MM.1S (cell line): Measurements from ENCODE around the gene HACL1.

Source experiments
- DNase-seq: peaks from one replicate; pipeline ENCODE4 v3.0.0-alpha.2; 2015
- H2AFZ ChIP-seq: fragments of 300-600 bp; sonication (generic); 2 replicates; pipeline ENCODE4 v1.6.0; 2016; ENCODE audit warnings: antibody characterized with exemption, low read length
- H3F3A ChIP-seq: fragments of 300-600 bp; sonication (generic); 2 replicates; pipeline ENCODE4 v1.6.1; 2016; ENCODE audit warnings: mild to moderate bottlenecking, antibody characterized with exemption, low read length, moderate library complexity, mixed read lengths; ENCODE audit not compliant: insufficient read depth
- H3K27ac ChIP-seq: fragments of 300-600 bp; sonication (generic); 2 replicates; pipeline ENCODE4 v1.5.1; 2016; ENCODE audit warnings: mild to moderate bottlenecking, low read length
- H3K27me3 ChIP-seq: fragments of 300-600 bp; sonication (generic); replicated peaks from 2 replicates; pipeline ENCODE4 v1.6.0; 2016; ENCODE audit warnings: low read length; ENCODE audit not compliant: insufficient read depth
- H3K36me3 ChIP-seq: fragments of 300-600 bp; sonication (generic); replicated peaks from 2 replicates; pipeline ENCODE4 v1.6.1; 2016; ENCODE audit warnings: mild to moderate bottlenecking, low read length, mixed read lengths; ENCODE audit not compliant: insufficient read depth
- H3K4me1 ChIP-seq: fragments of 300-600 bp; sonication (generic); 2 replicates; pipeline ENCODE4 v1.6.1; 2016; ENCODE audit warnings: low read length, mixed read lengths
- H3K4me2 ChIP-seq: fragments of 300-600 bp; sonication (generic); 2 replicates; pipeline ENCODE4 v1.6.0; 2016; ENCODE audit warnings: low read depth, low read length
- H3K4me3 ChIP-seq: fragments of 300-600 bp; sonication (generic); 2 replicates; pipeline ENCODE4 v1.5.1; 2016; ENCODE audit warnings: low read length, mixed read lengths
- H3K79me2 ChIP-seq: fragments of 300-600 bp; sonication (generic); 2 replicates; pipeline ENCODE4 v1.6.1; 2016; ENCODE audit warnings: mixed run types, low read length, mixed read lengths
- H3K9ac ChIP-seq: fragments of 300-600 bp; sonication (generic); 2 replicates; pipeline ENCODE4 v1.6.1; 2016; ENCODE audit warnings: low read length, mixed read lengths
- H3K9me2 ChIP-seq: fragments of 300-600 bp; sonication (generic); replicated peaks from 2 replicates; pipeline ENCODE4 v1.6.1; 2016; ENCODE audit warnings: mild to moderate bottlenecking, low read length, mixed read lengths; ENCODE audit not compliant: insufficient read depth
- H3K9me3 ChIP-seq: fragments of 300-600 bp; sonication (generic); replicated peaks from 2 replicates; pipeline ENCODE4 v1.6.1; 2016; ENCODE audit warnings: mild to moderate bottlenecking, low read length, mixed read lengths; ENCODE audit not compliant: insufficient read depth
- H4K20me1 ChIP-seq: fragments of 300-600 bp; sonication (generic); 2 replicates; pipeline ENCODE4 v1.6.1; 2016; ENCODE audit warnings: mild to moderate bottlenecking, low read length, moderate library complexity, mixed read lengths; ENCODE audit not compliant: insufficient read depth
- EZH2 ChIP-seq: fragments of 300-600 bp; sonication (generic); optimal IDR thresholded peaks from 2 replicates; pipeline ENCODE3; 2017; ENCODE audit warnings: low read depth, mild to moderate bottlenecking, antibody characterized with exemption, low read length, mixed read lengths
- EZH2phosphoT487 ChIP-seq: fragments of 300-600 bp; sonication (generic); IDR thresholded peaks from 2 replicates; pipeline ENCODE4 v1.6.1; 2018; ENCODE audit warnings: antibody characterized with exemption, low read length
- TF ChIP-seq, protein P1 (sequence below): fragments of 300-600 bp; sonication (generic); IDR thresholded peaks from 2 replicates; pipeline ENCODE4 v1.5.1; 2016; ENCODE audit warnings: antibody characterized with exemption, low read length, mixed read lengths

HACL1 gene

DNA sequence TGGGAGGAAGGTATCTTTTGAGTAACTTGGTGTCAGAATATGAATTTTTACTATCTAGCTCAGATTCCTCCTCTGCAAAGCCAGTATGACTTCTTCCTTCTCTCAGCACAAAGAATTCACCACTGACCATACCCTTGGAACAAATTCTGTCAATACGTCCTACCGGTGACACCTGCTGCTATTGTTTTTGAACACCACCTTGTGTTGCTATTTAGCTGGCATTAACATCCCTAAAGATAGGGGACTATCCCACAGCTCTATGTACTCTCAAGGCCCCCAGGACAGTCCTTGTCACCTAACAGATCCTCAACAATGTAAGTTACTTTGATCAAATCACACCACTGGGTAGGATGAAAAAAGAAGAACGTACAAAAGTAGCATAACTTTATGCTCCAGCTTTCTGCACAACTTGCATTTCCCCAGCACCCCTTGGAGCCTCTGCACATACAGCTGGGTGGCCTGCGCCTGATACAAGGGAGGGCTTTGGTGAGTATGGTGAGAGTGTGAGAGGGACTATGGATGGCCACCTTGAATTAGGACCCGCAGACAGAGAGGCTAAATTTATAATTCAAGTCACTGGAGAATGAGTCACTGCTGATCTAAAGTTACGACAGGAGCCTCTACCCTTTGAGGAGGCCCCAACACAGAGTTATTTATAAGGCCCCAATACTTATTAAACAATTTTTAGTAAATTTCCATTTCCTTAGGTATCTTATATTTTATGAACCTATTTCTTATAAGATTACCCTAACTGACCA, 77.5 kb downstream of the HACL1 start:
- H3K4me2 ChIP-seq: no peak overlapping the region
- H3K9ac ChIP-seq: no peak overlapping the region
- no peaks in the 10 kb centered on the region for H3K27me3 ChIP-seq
- no peak overlapping the region for H3K27ac ChIP-seq
- no peaks in the 10 kb centered on the region for H3F3A ChIP-seq
- H3K79me2 ChIP-seq: no peaks in the 10 kb centered on the region
- TF ChIP-seq EZH2: no peak
- TF ChIP-seq, protein P1, sequence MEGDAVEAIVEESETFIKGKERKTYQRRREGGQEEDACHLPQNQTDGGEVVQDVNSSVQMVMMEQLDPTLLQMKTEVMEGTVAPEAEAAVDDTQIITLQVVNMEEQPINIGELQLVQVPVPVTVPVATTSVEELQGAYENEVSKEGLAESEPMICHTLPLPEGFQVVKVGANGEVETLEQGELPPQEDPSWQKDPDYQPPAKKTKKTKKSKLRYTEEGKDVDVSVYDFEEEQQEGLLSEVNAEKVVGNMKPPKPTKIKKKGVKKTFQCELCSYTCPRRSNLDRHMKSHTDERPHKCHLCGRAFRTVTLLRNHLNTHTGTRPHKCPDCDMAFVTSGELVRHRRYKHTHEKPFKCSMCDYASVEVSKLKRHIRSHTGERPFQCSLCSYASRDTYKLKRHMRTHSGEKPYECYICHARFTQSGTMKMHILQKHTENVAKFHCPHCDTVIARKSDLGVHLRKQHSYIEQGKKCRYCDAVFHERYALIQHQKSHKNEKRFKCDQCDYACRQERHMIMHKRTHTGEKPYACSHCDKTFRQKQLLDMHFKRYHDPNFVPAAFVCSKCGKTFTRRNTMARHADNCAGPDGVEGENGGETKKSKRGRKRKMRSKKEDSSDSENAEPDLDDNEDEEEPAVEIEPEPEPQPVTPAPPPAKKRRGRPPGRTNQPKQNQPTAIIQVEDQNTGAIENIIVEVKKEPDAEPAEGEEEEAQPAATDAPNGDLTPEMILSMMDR: no peak
- no peak for TF ChIP-seq EZH2phosphoT487
- H3K9me3 ChIP-seq: no peaks in the 10 kb centered on the region
- no peaks in the 10 kb centered on the region for H3K4me1 ChIP-seq
- no peaks in the 10 kb centered on the region for H3K9me2 ChIP-seq
- H3K4me3 ChIP-seq: no peak overlapping the region
- H3K36me3 ChIP-seq: no peaks in the 10 kb centered on the region
- DNase-seq: no peak
- H4K20me1 ChIP-seq: no peaks in the 10 kb centered on the region
- H2AFZ ChIP-seq: no peak overlapping the region

GRCh38 chr3:15522016-15522415, 79.4 kb downstream of the HACL1 start:
- H3K4me1 ChIP-seq: no peaks in the 10 kb centered on the region
- H3K36me3 ChIP-seq: no peaks in the 10 kb centered on the region
- no peak overlapping the region for H3K4me3 ChIP-seq
- no peaks in the 10 kb centered on the region for H3K9me3 ChIP-seq
- DNase-seq: no peak
- no peaks in the 10 kb centered on the region for H3K79me2 ChIP-seq
- H3K9me2 ChIP-seq: no peaks in the 10 kb centered on the region
- no peak overlapping the region for H3K27ac ChIP-seq
- H4K20me1 ChIP-seq: no peaks in the 10 kb centered on the region
- no peak overlapping the region for H3K9ac ChIP-seq
- TF ChIP-seq, protein P1: no peak
- no peak for TF ChIP-seq EZH2phosphoT487
- TF ChIP-seq EZH2: no peak
- H3F3A ChIP-seq: no peaks in the 10 kb centered on the region
- no peaks in the 10 kb centered on the region for H3K27me3 ChIP-seq
- no peak overlapping the region for H3K4me2 ChIP-seq
- no peak overlapping the region for H2AFZ ChIP-seq

- Histone ChIP-seq H2AFZ (no peak within 1 kb of the TSS), H3K4me1 (no peaks in the 10 kb centered on the region), H3K9me3 (no peaks in the 10 kb centered on the region), H3K9ac (no peak within 1 kb of the TSS), H3K4me3 (no peak within 1 kb of the TSS), H4K20me1 (no peaks in the 10 kb centered on the region), H3K27ac (no peak within 1 kb of the TSS), H3K36me3 (no peaks in the 10 kb centered on the region), H3K9me2 (no peaks in the 10 kb centered on the region), H3K79me2 (no peaks in the 10 kb centered on the region), H3K4me2 (no peak within 1 kb of the TSS), H3K27me3 (no peaks in the 10 kb centered on the region), H3F3A (no peaks in the 10 kb centered on the region)
- DNase-seq: no peak
- TF ChIP-seq, protein P1: no peak
- TF ChIP-seq EZH2phosphoT487 (no peak), EZH2 (no peak)
These were observed 79.8 kb downstream of the HACL1 start, which contains the start of gene COLQ for GRCh38 chr3:15521573-15521965. COLQ (minus strand) TSS chr3:15521706; CDS start chr3:15521625, 81 bp downstream.
